Activated CD8-positive, alpha-beta T cell treated with anti-CD3 and anti-CD28 coated beads for 36 hours (primary cell): ENCODE results near the gene GPR33. TPM values are rescaled to one million over a fixed set of nuclear protein-coding genes. Genes with fewer than 3 reads are reported as not detected.
"Not testable (repeated sequence)": the region's sequence is repeated elsewhere in the genome, so short reads cannot be mapped to it uniquely, and the experiment has no call there.

ENCODE experiments used
- ATAC-seq: fragments of 200-7000 bp; cut with Tn5 transposase; one replicate; pipeline ENCODE4 v1.10.0; 2021; ENCODE audit warnings: mild to moderate bottlenecking, moderate library complexity
- CTCF ChIA-PET: fragments of 350-600 bp; sonication (Branson Sonifier 250); formaldehyde crosslinking; loops from one replicate; lab custom pipeline; 2021; ENCODE audit warnings: antibody characterized with exemption; lab: Charles Lee
- POLR2A ChIA-PET: fragments of 350-600 bp; sonication (Branson Sonifier 250); formaldehyde crosslinking; loops from one replicate; lab custom pipeline; 2021; ENCODE audit warnings: antibody characterized with exemption; lab: Charles Lee
- DNase-seq: peaks from one replicate; pipeline ENCODE4 v3.0.0-alpha.2; 2020
- H3K27ac Mint-ChIP-seq: one replicate; pipeline ENCODE4 v1.8.0; 2021; ENCODE audit warnings: mild to moderate bottlenecking, mixed read lengths
- H3K27me3 Mint-ChIP-seq: one replicate; pipeline ENCODE4 v1.8.0; 2021; ENCODE audit warnings: mixed read lengths
- H3K36me3 Mint-ChIP-seq: one replicate; pipeline ENCODE4 v1.8.0; 2021; ENCODE audit warnings: low read depth, mixed read lengths
- H3K4me1 Mint-ChIP-seq: one replicate; pipeline ENCODE4 v1.8.0; 2021; ENCODE audit warnings: low read depth, mixed read lengths
- H3K4me3 Mint-ChIP-seq: one replicate; pipeline ENCODE4 v1.8.0; 2021; ENCODE audit warnings: mild to moderate bottlenecking, moderate library complexity, mixed read lengths
- H3K9me3 Mint-ChIP-seq: one replicate; pipeline ENCODE4 v1.8.0; 2021; ENCODE audit warnings: mixed read lengths
- intact Hi-C: fragments of 100-400 bp; cut with micrococcal nuclease; formaldehyde crosslinking; loops from one replicate; pipeline ENCODE4 v1.10.0; 2022
- total RNA-seq, 2 experiments: library from RNA; stranded (reverse); gene quantifications; one replicate each; pipeline ENCODE4 v1.2.3, GENCODE V29; 2021
- TF ChIP-seq, protein P1 (sequence below): fragments of 200-600 bp; IDR thresholded peaks from one replicate; pipeline ENCODE4 v1.8.0; 2022; ENCODE audit warnings: antibody characterized with exemption, mild to moderate bottlenecking

Gene GPR33
- total RNA-seq, 2 experiments from 2014 or later, result not detected

DNA sequence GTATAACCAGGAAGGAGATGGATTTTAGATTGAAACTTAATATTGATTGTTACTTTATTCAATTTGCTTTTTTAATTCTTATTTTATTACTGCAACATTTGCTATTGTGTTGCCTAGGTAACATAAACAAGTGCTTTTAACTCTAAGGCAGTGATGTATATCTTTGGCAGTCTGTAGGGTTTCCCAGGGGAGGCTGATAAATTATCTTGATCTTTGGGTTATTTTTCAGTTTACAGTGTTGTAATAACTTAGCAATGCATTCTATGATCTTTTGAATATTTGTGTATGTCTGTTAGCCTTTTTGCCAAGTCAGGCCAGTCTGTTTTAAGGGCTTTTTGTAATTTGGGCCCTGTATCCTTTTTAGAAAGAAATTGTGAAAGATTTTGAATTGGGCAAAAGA is 22.7 kb downstream of the GPR33 start:
- intact Hi-C loops, result no loop called here
- H3K36me3 Mint-ChIP-seq, result no peaks in the 10 kb centered on the region
- H3K27ac Mint-ChIP-seq, result no peak overlapping the region
- no peaks in the 10 kb centered on the region for H3K4me1 Mint-ChIP-seq
- no peak overlapping the region for H3K4me3 Mint-ChIP-seq
- POLR2A ChIA-PET, result interaction anchor here (0.7 kb wide), 1 partner anchor 13 kb away, joined by 3 read pairs; no protein-coding TSS in a partner anchor
- CTCF ChIA-PET, result no interaction called here
- no peak for ATAC-seq
- TF ChIP-seq, protein P1, sequence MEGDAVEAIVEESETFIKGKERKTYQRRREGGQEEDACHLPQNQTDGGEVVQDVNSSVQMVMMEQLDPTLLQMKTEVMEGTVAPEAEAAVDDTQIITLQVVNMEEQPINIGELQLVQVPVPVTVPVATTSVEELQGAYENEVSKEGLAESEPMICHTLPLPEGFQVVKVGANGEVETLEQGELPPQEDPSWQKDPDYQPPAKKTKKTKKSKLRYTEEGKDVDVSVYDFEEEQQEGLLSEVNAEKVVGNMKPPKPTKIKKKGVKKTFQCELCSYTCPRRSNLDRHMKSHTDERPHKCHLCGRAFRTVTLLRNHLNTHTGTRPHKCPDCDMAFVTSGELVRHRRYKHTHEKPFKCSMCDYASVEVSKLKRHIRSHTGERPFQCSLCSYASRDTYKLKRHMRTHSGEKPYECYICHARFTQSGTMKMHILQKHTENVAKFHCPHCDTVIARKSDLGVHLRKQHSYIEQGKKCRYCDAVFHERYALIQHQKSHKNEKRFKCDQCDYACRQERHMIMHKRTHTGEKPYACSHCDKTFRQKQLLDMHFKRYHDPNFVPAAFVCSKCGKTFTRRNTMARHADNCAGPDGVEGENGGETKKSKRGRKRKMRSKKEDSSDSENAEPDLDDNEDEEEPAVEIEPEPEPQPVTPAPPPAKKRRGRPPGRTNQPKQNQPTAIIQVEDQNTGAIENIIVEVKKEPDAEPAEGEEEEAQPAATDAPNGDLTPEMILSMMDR, result no peak
- no peaks in the 10 kb centered on the region for H3K27me3 Mint-ChIP-seq
- H3K9me3 Mint-ChIP-seq, result no peaks in the 10 kb centered on the region
- DNase-seq, result no peak

DNA sequence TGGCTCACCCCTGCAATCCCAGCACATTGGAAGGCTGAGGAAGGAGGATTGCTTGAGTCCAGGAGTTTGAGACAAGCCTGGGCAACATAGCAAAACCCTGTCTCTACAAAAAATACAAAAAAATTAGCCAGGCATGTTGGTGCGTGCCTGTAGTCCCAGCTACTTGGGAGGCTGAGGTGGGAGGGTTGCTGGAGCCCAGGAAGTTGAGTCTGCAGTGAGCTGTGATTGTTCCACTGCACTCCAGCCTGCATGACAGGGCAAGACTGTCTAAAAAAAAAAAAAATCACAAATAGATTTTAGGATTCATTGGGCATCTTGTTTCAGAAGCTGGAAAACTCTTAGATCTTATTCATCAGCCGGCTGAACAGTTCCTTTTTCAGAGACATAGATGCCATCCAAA is 25.4 kb downstream of the GPR33 start:
- CTCF ChIA-PET, H3K4me3 Mint-ChIP-seq, H3K4me1 Mint-ChIP-seq, DNase-seq, ATAC-seq, H3K27me3 Mint-ChIP-seq, H3K36me3 Mint-ChIP-seq, POLR2A ChIA-PET, H3K9me3 Mint-ChIP-seq, H3K27ac Mint-ChIP-seq, intact Hi-C loops: not testable (repeated sequence)

DNA sequence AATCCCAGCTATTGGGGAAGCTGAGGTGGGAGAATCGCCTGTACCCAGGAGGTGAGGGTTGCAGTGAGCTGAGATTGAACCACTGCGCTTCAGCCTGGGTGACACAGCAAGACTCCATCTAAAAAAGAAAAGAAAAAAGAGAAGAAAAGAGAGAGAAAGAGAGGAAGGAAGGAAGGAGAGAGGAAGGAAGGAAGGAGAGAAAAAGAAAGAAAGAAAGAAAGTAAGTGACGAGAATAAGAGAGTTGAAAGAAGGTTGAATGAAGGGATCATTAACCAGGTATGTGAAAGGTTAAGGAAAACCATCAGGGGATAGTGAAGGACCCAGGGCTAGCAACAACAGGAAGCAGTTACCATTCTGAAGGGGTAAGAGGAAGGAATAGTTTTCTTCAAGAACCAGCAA is 26.3 kb downstream of the GPR33 start:
- CTCF ChIA-PET, result interaction anchor here (1.0 kb wide), 1 partner anchor 14 kb away, joined by 3 read pairs; no protein-coding TSS in a partner anchor
- H3K27ac Mint-ChIP-seq, result no peak overlapping the region
- intact Hi-C loops, result no loop called here

DNA sequence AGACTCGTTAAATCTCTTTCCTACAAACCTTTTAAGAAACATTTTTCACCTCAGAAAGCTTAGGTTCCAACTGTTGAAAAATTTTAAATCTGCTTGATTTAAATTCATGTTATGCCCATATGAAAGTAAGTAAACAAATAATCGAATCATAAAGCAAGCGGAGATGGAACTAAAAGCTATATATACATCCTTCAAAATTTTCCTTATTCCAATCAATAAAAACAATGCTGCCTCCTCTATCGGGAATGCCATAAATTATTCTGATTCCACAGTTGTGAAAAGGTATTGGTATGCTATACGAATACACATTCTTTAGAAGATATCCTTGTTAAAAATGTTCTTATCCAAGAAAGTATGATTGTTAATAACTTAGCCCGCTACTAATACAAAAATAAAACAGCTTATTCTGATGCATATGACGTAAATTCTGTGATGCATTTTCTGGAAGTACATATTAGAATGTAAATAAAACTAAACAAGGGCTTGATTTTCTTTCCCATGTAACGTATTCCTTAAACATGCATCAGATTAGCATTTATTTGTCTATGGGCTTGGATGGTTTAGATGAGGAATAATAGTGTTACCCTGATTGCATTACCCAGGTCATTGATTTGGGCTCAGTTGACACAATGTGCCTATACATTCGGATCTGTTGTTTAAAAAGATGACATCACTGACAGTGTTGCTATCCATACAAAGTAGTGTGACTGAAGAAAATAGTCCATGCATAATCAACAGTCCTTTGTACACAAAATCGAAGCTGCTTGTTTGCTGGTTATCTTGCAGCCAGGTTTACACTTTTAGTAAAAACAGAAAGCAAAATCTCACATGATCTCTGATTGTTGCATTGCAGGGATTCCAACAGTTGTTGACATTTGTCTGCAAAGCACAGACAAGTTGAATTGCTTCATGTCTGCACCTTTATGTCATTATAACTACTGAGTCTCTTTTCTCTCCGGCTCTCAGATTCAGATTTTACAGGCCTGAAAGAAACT is 29.9 kb downstream of the GPR33 start:
- Mint-ChIP-seq H3K36me3 (peaks cover 4% of the 10 kb centered on the region), H3K27me3 (no peaks in the 10 kb centered on the region), H3K9me3 (no peaks in the 10 kb centered on the region), H3K4me1 (peaks cover 24% of the 10 kb centered on the region), H3K4me3 (peak overlapping the region; percentile 89), H3K27ac (peak overlapping the region; percentile 94)
- POLR2A ChIA-PET, result interaction anchor here (0.6 to 1.8 kb wide), 4 partner anchors 37 to 620 kb away, joined by 3 to 16 read pairs (median 4); partner anchors contain the start of gene HEATR5A
- intact Hi-C loops, result loop anchor here (5.0 kb wide), 1 partner anchor 36 kb away; the partner anchor contains the start of gene HEATR5A
- no peak for ATAC-seq
- TF ChIP-seq, protein P1, result no peak
- no peak for DNase-seq
- CTCF ChIA-PET, result interaction anchor here (1.0 to 2.2 kb wide), 3 partner anchors 37 to 797 kb away, joined by 3 to 7 read pairs (median 4); partner anchors contain the start of gene HEATR5A

More for the DNA sequence above, 26.3 kb downstream of the GPR33 start:
- DNase-seq (no peak), ATAC-seq (no peak)
- TF ChIP-seq, protein P1, result no peak
- Mint-ChIP-seq H3K27me3 (no peaks in the 10 kb centered on the region), H3K4me1 (peaks cover 9% of the 10 kb centered on the region), H3K4me3 (no peak overlapping the region), H3K9me3 (no peaks in the 10 kb centered on the region), H3K36me3 (no peaks in the 10 kb centered on the region)
- POLR2A ChIA-PET, result no interaction called here

- intact Hi-C loops, result loop anchor here (5.0 kb wide), 1 partner anchor 35 kb away; the partner anchor contains the start of gene HEATR5A
Observed at GRCh38 chr14:31456841-31457664, 30.8 kb downstream of the GPR33 start, which contains the start of gene DTD2. Gene DTD2 (minus strand): TSS chr14:31457506. CDS start chr14:31457393, 113 bp downstream.

More at GRCh38 chr14:31456841-31457664, 30.8 kb downstream of the GPR33 start, which contains the start of gene DTD2:
- Mint-ChIP-seq H3K9me3 (no peaks in the 10 kb centered on the region), H3K36me3 (peaks cover 9% of the 10 kb centered on the region), H3K4me3 (peak within 1 kb of the TSS; percentile 89), H3K27me3 (no peaks in the 10 kb centered on the region), H3K27ac (peak within 1 kb of the TSS; percentile 94), H3K4me1 (peaks cover 24% of the 10 kb centered on the region)
- ATAC-seq, result peak; percentile 99
- POLR2A ChIA-PET, result interaction anchor here (0.6 to 1.8 kb wide), 4 partner anchors 37 to 621 kb away, joined by 3 to 16 read pairs (median 4); partner anchors contain the start of gene HEATR5A
- CTCF ChIA-PET, result interaction anchor here (0.9 to 2.2 kb wide), 3 partner anchors 36 to 80 kb away, joined by 3 to 7 read pairs (median 4); partner anchors contain the start of gene HEATR5A
- peak; percentile 94 for DNase-seq
- TF ChIP-seq, protein P1, result no peak
